HG03066 (cell line): ENCODE results near the gene MLC1.

Experiments
- ATAC-seq: cut with Tn5 transposase; IDR thresholded peaks from one replicate; pipeline ENCODE4 v1.9.1; 2021; ENCODE audit warnings: low read depth; ENCODE audit not compliant: unreplicated experiment

Gene MLC1

DNA sequence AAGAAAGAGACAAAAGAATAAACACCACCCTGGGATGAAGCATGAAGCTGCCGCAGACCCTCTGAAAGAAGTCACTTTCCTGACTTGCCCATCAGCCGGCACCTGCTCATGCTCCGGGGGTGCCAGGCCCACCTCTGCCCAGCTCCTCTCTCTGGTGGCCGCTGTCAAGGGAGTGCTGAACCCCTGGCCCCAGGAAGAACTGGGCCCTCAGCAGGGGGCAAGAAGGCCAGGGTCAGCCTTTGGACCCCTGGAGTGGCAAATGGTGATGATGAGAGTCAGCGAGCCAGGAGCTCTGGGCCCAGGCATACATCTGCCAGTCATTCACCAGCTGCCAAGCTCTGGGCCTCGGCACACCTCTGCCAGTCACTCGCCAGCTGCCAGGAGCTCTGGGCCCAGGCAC is 44.5 kb downstream of the MLC1 start:
- ATAC-seq = no peak

DNA sequence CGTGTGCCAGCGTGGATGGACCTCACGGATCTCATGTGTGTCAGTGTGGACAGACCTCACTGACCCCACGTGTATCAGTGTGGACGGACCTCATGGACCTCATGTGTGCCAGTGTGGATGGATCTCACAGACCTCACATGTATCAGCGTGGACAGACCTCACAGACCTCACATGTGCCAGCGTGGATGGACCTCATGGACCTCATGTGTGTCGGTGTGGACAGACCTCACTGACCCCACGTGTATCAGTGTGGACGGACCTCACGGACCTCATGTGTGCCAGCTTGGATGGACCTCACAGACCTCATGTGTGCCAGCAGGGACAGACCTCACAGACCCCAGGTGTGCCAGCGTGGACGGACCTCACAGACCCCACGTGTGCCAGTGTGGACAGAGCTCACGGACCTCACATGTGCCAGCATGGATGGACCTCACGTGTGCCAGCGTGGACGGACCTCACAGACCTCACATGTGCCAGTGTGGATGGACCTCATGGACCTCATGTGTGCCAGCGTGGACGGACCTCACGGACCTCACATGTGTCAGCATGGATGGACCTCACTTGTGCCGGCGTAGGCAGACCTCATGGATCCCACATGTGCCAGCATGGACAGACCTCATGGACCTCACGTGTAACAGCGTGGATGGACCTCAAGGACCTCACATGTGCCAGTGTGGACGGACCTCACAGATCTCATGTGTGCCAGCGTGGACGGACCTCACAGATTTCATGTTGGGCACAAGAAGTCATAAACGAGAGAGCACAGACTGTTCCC is 45.4 kb downstream of the MLC1 start:
- no peak for ATAC-seq

- no peak for ATAC-seq
Measured at GRCh38 chr22:50035976-50036724, 49.1 kb downstream of the MLC1 start.

GRCh38 chr22:50035131-50035881 is 49.9 kb downstream of the MLC1 start:
- ATAC-seq = no peak

DNA sequence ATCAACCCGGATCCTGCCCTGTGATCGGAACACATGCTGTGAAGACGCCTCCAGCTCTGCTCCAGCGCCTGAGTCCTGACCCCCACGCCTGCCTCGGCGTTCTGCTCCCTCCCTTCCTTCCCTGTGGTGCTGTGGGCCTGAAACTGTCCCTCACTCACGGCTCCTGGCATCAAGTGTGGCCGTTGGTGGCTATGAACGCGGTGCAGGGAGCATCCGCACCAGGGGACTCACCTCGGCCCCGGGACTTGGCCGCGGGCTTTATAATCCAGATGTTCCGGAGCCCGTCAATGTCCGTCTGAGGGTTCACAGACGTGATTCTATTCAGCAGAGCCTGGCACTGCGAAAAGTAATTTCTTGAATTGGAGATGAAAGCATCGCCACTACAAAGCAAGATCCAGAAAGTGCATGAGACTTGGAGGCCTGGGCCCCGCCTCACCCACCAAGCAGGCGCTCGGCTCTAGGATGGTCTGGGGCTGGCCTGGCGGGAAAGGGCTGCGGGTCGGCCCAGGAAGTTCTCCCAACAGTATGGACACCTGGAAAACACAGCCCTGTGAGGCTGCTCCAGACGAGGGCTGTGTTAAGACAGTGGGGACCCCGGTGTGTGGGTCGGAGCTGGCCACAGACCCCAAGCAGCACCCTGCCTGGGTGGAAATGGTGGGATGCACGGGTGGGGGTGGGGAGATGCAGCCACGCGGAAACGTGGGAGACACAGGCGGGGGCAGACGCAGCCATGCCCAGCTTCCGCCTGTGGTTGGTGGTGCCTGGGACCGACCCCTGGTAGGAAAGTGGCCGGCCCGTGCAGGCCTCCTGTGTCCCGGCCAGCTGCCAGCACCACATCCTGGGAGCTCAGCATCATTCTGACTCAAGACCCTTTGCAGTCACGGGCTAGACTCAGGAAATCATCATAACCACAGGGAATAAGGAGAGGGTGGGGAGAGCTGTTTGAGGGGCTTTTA is 50.8 kb downstream of the MLC1 start:
- ATAC-seq = no peak

GRCh38 chr22:50032941-50033601 is 52.2 kb downstream of the MLC1 start:
- no peak for ATAC-seq

DNA sequence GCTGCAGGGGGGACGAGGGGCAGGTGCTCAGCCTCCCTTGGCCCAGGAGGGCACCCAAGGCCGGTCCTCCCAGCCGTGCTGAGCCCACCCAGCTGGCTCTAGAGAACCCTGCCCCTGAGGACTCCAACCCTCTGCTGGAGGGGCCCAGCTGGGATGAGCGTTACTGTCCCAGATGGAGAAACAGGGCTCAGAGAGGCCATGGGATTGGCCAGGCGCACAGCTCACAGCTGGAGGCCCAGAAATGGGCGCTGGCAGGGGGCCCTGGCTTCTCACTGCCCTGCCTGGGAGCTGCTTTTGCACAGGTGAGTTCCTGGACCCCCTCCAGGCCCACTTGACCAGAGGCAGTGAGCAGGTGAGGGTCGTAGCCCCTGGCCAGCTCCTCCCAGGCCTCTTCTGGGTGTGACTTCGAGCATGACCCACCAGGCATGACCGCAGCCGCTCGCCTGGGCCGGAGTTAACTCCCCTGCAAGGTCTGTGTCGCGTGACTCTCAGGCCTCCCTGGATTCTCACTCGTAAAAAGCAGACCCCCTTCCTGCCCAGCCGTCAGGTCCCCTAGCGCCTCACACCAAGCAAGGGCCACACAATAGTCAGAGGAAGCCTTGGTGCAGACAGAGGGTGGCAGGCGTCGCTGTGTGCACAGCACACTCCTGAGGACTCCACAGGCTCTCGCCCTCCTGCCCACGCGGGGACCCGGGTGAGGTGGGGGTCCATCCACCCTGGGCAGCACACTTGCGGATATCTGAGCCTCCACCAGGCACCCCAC is 52.9 kb downstream of the MLC1 start:
- no peak for ATAC-seq

DNA sequence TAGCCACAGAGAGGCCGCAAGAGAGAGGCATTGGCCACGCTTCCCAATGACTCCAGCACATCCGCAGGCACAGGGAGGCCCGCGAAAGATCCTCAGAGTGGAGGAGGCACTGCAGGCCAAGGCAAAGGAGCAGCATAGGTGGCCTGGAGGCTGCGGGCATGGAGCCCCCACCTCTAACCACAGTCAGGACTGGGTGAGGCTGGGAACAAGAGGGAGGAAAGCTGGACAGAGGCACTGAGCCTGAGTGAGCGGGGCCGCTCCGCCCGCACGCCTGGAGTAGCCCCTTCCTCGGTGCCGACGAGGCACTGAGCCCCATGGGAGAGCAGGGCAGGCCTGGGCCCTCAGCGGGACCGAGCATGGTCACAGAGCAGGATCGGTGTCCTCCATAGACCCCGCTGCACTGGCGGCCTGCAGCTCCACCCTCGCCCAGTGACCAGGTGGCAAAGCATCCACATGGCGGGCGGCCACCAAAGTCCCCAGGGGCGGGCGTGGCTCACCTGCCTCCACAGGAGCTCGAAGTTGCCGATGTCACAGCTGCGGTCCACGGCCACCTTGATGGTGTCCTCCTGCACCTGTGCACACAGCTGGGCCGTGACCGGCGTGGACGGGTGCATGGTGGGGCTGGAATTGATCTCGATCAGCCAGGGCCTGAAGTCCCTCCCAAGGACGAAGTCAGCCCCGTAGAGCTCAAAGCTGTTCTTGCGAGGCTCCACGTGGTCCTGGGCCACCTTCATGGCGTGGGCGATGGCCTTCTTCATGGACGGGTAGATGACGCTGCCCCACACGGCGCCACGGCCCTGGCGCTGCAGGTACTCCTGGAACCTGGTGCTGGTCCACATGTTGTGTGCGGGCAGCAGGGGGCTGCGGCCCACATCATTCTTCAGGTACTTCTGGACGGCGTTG is 53.8 kb downstream of the MLC1 start:
- ATAC-seq = no peak

DNA sequence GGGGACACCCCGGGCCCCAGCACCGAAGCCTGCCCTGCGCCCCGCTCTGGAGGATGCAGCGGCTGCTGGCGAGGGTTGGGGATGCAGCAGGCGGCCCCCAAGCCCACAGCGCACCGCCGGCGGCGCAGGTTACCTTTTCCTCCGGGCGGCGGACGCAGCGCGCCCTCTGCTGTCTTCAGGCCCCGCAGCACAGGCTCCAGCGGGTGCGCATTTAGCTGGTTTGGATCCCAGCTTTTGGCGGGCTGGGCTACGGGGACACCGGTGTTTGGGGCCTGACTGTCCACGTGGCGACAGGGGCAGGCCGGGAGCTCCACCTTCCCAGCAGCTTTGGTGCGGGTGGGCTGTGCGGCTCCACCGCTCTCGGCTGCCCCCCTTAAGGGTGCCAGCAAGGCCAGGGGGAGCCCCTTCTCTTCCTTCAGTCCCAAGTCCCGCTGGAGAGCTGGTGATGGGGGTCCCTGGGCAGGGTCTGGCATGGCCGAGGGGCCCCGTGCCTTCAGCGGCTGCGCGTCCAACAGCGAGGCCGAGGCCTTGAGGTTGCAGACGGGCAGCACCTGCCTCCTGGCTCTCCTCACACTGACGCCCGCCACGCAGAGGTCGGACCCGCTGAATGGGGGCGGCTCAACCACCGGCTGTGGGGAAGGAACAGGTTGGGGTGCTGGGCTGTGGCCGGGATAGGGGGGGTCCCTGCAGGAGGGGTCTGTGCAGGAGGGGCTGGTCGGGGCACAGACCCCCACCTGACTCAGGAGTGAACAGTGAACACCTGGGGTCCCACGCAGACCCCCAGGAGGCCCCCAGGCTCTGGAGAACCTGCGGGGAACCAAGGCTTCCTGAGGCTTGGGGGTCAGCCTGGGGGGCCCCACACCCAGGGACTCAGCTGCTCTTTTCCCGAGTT is 54.7 kb downstream of the MLC1 start:
- no peak for ATAC-seq

GRCh38 chr22:50027639-50028537 is 57.3 kb downstream of the MLC1 start:
- no peak for ATAC-seq

DNA sequence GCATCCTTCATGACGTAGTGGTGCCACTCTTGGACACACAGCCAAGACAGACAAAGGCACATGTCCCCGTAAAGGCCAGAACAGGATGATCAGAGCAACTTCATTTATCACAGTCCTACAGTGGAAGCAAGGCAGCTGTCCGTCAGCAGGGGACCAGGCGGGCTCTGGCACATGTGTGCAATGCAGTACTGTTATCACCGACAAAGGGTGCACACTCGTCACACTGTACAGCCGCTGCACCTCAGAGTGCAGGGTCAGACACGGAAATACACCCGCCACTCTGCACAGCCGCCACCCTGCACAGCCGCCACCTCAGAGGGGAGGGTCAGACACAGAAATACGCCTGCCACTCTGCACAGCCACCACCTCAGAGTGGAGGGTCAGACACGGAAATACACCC is 59.2 kb downstream of the MLC1 start:
- no peak for ATAC-seq

- ATAC-seq = no peak
Measured at GRCh38 chr22:50022171-50022819, 62.9 kb downstream of the MLC1 start.

- no peak for ATAC-seq
Measured at GRCh38 chr22:50020606-50021005, 64.6 kb downstream of the MLC1 start.

- ATAC-seq = no peak
Measured at GRCh38 chr22:50019316-50019715, 65.9 kb downstream of the MLC1 start.

DNA sequence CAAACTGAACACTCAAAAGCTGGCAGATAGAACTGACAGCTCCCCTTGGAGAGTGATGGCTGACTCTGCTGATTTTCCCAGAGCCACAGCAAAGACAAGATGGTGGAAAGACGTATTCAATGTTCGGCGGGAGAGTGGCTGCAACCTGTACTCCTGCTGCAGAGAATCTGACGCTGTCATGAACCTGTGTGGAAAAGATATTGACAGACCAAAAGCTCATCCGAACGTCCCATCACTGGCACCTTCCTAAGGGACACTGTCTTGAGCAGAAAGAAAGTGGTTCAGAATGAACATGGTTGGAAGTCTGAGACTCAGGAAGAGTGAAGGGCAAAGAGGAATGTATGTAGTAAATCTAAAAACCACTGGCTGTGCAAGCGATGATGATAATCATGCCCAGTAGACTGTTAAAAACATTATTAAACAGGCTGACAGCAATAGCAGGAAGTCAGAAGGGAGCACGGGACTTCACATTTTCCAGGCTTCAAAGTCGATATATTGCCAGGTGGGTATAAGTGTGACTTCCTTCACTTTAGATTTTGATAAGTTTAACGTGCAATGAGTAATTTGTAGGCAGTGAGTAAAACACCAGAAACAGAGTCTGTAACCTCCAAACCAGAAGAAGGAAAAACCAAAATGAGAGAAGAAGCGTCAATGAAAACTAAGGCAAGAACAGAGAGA is 66.5 kb downstream of the MLC1 start:
- ATAC-seq = no peak
